ENCODE data around the gene RASIP1.

DNA sequence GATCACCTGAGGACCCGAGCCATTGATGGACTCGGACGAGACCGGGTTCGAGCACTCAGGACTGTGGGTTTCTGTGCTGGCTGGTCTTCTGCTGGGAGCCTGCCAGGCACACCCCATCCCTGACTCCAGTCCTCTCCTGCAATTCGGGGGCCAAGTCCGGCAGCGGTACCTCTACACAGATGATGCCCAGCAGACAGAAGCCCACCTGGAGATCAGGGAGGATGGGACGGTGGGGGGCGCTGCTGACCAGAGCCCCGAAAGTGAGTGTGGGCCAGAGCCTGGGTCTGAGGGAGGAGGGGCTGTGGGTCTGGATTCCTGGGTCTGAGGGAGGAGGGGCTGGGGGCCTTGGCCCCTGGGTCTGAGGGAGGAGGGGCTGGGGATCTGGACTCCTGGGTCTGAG, 15.8 kb upstream of the RASIP1 start:
- TF ChIP-seq POLR2A (IDR thresholded peaks at IDR 0.05), result no peak
- TF ChIP-seq, protein P1, sequence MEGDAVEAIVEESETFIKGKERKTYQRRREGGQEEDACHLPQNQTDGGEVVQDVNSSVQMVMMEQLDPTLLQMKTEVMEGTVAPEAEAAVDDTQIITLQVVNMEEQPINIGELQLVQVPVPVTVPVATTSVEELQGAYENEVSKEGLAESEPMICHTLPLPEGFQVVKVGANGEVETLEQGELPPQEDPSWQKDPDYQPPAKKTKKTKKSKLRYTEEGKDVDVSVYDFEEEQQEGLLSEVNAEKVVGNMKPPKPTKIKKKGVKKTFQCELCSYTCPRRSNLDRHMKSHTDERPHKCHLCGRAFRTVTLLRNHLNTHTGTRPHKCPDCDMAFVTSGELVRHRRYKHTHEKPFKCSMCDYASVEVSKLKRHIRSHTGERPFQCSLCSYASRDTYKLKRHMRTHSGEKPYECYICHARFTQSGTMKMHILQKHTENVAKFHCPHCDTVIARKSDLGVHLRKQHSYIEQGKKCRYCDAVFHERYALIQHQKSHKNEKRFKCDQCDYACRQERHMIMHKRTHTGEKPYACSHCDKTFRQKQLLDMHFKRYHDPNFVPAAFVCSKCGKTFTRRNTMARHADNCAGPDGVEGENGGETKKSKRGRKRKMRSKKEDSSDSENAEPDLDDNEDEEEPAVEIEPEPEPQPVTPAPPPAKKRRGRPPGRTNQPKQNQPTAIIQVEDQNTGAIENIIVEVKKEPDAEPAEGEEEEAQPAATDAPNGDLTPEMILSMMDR (IDR thresholded peaks at IDR 0.05), result no peak

Measured in heart left ventricle (tissue), 13 donors.